Astrocyte of the spinal cord (primary cell): Measurements from ENCODE around the gene RAB22A.
A peak's percentile ranks its signal among the peaks of the same experiment; 100 is the strongest.

Experiments used
- DNase-seq: peaks from one replicate; pipeline ENCODE4 v3.0.0; 2011; ENCODE audit warnings: low read depth, low spot score
- H3K4me3 ChIP-seq: 2 replicates; pipeline ENCODE4 v1.5.1; 2011; ENCODE audit warnings: low read depth, mild to moderate bottlenecking, low read length, moderate library complexity
- CTCF ChIP-seq: IDR thresholded peaks from 2 replicates; pipeline ENCODE4 v1.5.1; 2012; ENCODE audit warnings: low read depth, mild to moderate bottlenecking, low read length, inconsistent platforms
- in situ Hi-C: cut with HindIII; loops from 2 replicates; pipeline ENCODE4 v1.10.0; 2017; ENCODE audit warnings: low sequenced_read_pairs

The RAB22A gene

GRCh38 chr20:58309591-58310290 is at the start of gene RAB22A:
TSS of gene RAB22A (plus strand) at chr20:58309715. CDS start at chr20:58309977, 262 bp downstream.
- peak within 1 kb of the TSS; percentile 82 for H3K4me3 ChIP-seq
- no peak for TF ChIP-seq CTCF
- peak; percentile 77 for DNase-seq
- in situ Hi-C loops = no loop called here

GRCh38 chr20:58260006-58260405 is 49.5 kb upstream of the RAB22A start:
- in situ Hi-C loops = no loop called here
- H3K4me3 ChIP-seq = no peak overlapping the region
- TF ChIP-seq CTCF = no peak
- no peak for DNase-seq

GRCh38 chr20:58261660-58262059 is 47.9 kb upstream of the RAB22A start:
- TF ChIP-seq CTCF = no peak
- no peak for DNase-seq
- no peak overlapping the region for H3K4me3 ChIP-seq
- in situ Hi-C loops = no loop called here

- in situ Hi-C loops = no loop called here
- DNase-seq = no peak
- H3K4me3 ChIP-seq = no peak overlapping the region
- no peak for TF ChIP-seq CTCF
Measured at GRCh38 chr20:58264271-58264670, 45.2 kb upstream of the RAB22A start.

- no peak for DNase-seq
- H3K4me3 ChIP-seq = no peak overlapping the region
- TF ChIP-seq CTCF = no peak
- in situ Hi-C loops = no loop called here
Measured at GRCh38 chr20:58267389-58268215, 41.9 kb upstream of the RAB22A start.

GRCh38 chr20:58268421-58268821 is 41.1 kb upstream of the RAB22A start:
- no peak overlapping the region for H3K4me3 ChIP-seq
- no peak for DNase-seq
- in situ Hi-C loops = no loop called here
- no peak for TF ChIP-seq CTCF
